Fibroblast of the aortic adventitia (primary cell): Measurements from ENCODE around the gene PRKX. TPM values are rescaled to one million over a fixed set of nuclear protein-coding genes. Genes with fewer than 3 reads are reported as not detected.
"Not testable (repeated sequence)": the region's sequence is repeated elsewhere in the genome, so short reads cannot be mapped to it uniquely, and the experiment has no call there.

Source experiments
- DNase-seq: peaks from one replicate; pipeline ENCODE4 v3.0.0-alpha.2; 2010; ENCODE audit warnings: low read depth
- H3K4me3 ChIP-seq: 2 replicates; pipeline ENCODE4 v1.5.1; 2011; ENCODE audit warnings: low read depth, mild to moderate bottlenecking, control low read depth, low read length, moderate library complexity
- CTCF ChIP-seq: IDR thresholded peaks from 2 replicates; pipeline ENCODE4 v1.5.1; 2011; ENCODE audit warnings: mild to moderate bottlenecking, low read length, control low read depth, inconsistent platforms; ENCODE audit not compliant: insufficient read depth
- total RNA-seq: library from RNA; depleted of rRNA; stranded (reverse); fragments of >200 nt; gene quantifications from 2 replicates; pipeline ENCODE4 v1.2.3, GENCODE V29; 2012; ENCODE audit warnings: low replicate concordance

PRKX gene
- total RNA-seq, 1 donor: 7.5 TPM

GRCh38 chrX:3655181-3655580 is 58.3 kb downstream of the PRKX start:
- TF ChIP-seq CTCF: no peak
- DNase-seq: no peak
- no peak overlapping the region for H3K4me3 ChIP-seq

- no peak for TF ChIP-seq CTCF
- DNase-seq: no peak
- no peak overlapping the region for H3K4me3 ChIP-seq
Measured at GRCh38 chrX:3653111-3653510, 60.3 kb downstream of the PRKX start.

- peak; percentile 63 for DNase-seq
- TF ChIP-seq CTCF: peak; percentile 46
- no peak overlapping the region for H3K4me3 ChIP-seq
Measured at GRCh38 chrX:3651277-3651676, 62.2 kb downstream of the PRKX start.

GRCh38 chrX:3648084-3648483 is 65.4 kb downstream of the PRKX start:
- no peak for TF ChIP-seq CTCF
- no peak overlapping the region for H3K4me3 ChIP-seq

GRCh38 chrX:3639858-3640631 is 73.4 kb downstream of the PRKX start:
- not testable (repeated sequence) for DNase-seq, H3K4me3 ChIP-seq

More at GRCh38 chrX:3648084-3648483, 65.4 kb downstream of the PRKX start:
- DNase-seq: no peak

- DNase-seq: no peak
- no peak overlapping the region for H3K4me3 ChIP-seq
- no peak for TF ChIP-seq CTCF
Measured at GRCh38 chrX:3639236-3639635, 74.2 kb downstream of the PRKX start.

GRCh38 chrX:3638280-3638873 is 75.1 kb downstream of the PRKX start:
- peak; percentile 57 for TF ChIP-seq CTCF
- DNase-seq: peak; percentile 60
- H3K4me3 ChIP-seq: no peak overlapping the region
